Smooth muscle cell (in vitro differentiated cells): ENCODE measurements around the gene CADPS. TPM values are rescaled to one million over a fixed set of nuclear protein-coding genes. Genes with fewer than 3 reads are reported as not detected.

Source experiments
- DNase-seq: peaks from one replicate; lab custom pipeline; 2025; ENCODE audit not compliant: unreplicated experiment; lab: John Stamatoyannopoulos, UW
- H2AFZ ChIP-seq: fragments of 200-600 bp; sonication (generic); 2 replicates; pipeline ENCODE4 v1.6.0; 2016; ENCODE audit warnings: antibody characterized with exemption, low read depth, mild to moderate bottlenecking
- H3F3A ChIP-seq: fragments of 200-600 bp; sonication (generic); 2 replicates; pipeline ENCODE4 v1.6.0; 2017; ENCODE audit warnings: antibody characterized with exemption, low read depth
- H3K27ac ChIP-seq: fragments of 200-600 bp; sonication (generic); 2 replicates; pipeline ENCODE4 v1.5.1; 2016; ENCODE audit warnings: low read depth, mild to moderate bottlenecking
- H3K27me3 ChIP-seq: fragments of 200-600 bp; sonication (generic); 2 replicates; pipeline ENCODE4 v1.6.1; 2016; ENCODE audit warnings: low read depth, mild to moderate bottlenecking
- H3K36me3 ChIP-seq: fragments of 200-600 bp; sonication (generic); 2 replicates; pipeline ENCODE4 v1.5.1; 2016; ENCODE audit warnings: low read depth
- H3K4me1 ChIP-seq: fragments of 200-600 bp; sonication (generic); 2 replicates; pipeline ENCODE4 v1.5.1; 2016; ENCODE audit warnings: low read depth
- H3K4me2 ChIP-seq: fragments of 200-600 bp; sonication (generic); 2 replicates; pipeline ENCODE4 v1.6.0; 2016; ENCODE audit warnings: mild to moderate bottlenecking
- H3K4me3 ChIP-seq: fragments of 200-600 bp; sonication (generic); 2 replicates; pipeline ENCODE4 v1.5.1; 2016; ENCODE audit warnings: mild to moderate bottlenecking
- H3K79me2 ChIP-seq: fragments of 200-600 bp; sonication (generic); 2 replicates; pipeline ENCODE4 v1.6.0; 2016; ENCODE audit warnings: low read depth, mild to moderate bottlenecking
- H3K9ac ChIP-seq: fragments of 200-600 bp; sonication (generic); 2 replicates; pipeline ENCODE4 v1.6.0; 2016; ENCODE audit warnings: low read depth
- H3K9me3 ChIP-seq: fragments of 200-600 bp; sonication (generic); replicated peaks from 2 replicates; pipeline ENCODE4 v1.5.1; 2016; ENCODE audit warnings: low read depth
- H4K20me1 ChIP-seq: fragments of 200-600 bp; sonication (generic); 2 replicates; pipeline ENCODE4 v1.6.0; 2016; ENCODE audit warnings: low read depth
- CTCF ChIP-seq: fragments of 200-600 bp; sonication (generic); IDR thresholded peaks from 2 replicates; pipeline ENCODE4 v1.5.1; 2017; ENCODE audit warnings: borderline replicate concordance, mild to moderate bottlenecking, antibody characterized with exemption; ENCODE audit not compliant: insufficient read depth, poor library complexity, severe bottlenecking
- WGBS: methylation state at CpG from one replicate; pipeline ENCODE4 v1.1.7; 2016; ENCODE audit warnings: low lambda C conversion rate; 5-methylcytosine and 5-hydroxymethylcytosine counted together
- polyA plus RNA-seq: library from polyadenylated mRNA; unstranded; fragments of >200 nt; fragmentation: Nextera tagmentation; extraction: Ambion mirVana; gene quantifications from 2 replicates; pipeline ENCODE4 v1.2.1, GENCODE V29; 2016
- total RNA-seq: library from RNA; depleted of rRNA; stranded (reverse); fragments of >200 nt; gene quantifications from 2 replicates; pipeline ENCODE4 v1.2.3, GENCODE V29; 2014

CADPS gene
- total and polyA plus RNA-seq, 2 experiments from 2014 or later: 4.4 to 38.4 TPM

GRCh38 chr3:62793946-62794345 is 81.3 kb downstream of the CADPS start:
- H3K9ac ChIP-seq: no peak overlapping the region
- H3K4me3 ChIP-seq: no peak overlapping the region
- H3K4me1 ChIP-seq: no peaks in the 10 kb centered on the region
- H3K27me3 ChIP-seq: no peaks in the 10 kb centered on the region
- no peaks in the 10 kb centered on the region for H4K20me1 ChIP-seq
- H3K4me2 ChIP-seq: no peak overlapping the region
- no peaks in the 10 kb centered on the region for H3K36me3 ChIP-seq
- no peak for TF ChIP-seq CTCF
- H3K27ac ChIP-seq: no peak overlapping the region
- H2AFZ ChIP-seq: no peak overlapping the region
- no peaks in the 10 kb centered on the region for H3K79me2 ChIP-seq
- 97% methylated on average over 2 of the region's 2 CpGs for WGBS
- H3F3A ChIP-seq: no peaks in the 10 kb centered on the region
- no peaks in the 10 kb centered on the region for H3K9me3 ChIP-seq
- no peak for DNase-seq

GRCh38 chr3:62785384-62785783 is 89.8 kb downstream of the CADPS start:
- Histone ChIP-seq H3K4me3 (no peak overlapping the region), H4K20me1 (no peaks in the 10 kb centered on the region), H3K79me2 (no peaks in the 10 kb centered on the region), H2AFZ (no peak overlapping the region), H3K27me3 (no peaks in the 10 kb centered on the region), H3K27ac (no peak overlapping the region), H3F3A (no peaks in the 10 kb centered on the region), H3K36me3 (no peaks in the 10 kb centered on the region), H3K4me1 (no peaks in the 10 kb centered on the region), H3K9ac (no peak overlapping the region), H3K9me3 (no peaks in the 10 kb centered on the region), H3K4me2 (no peak overlapping the region)
- DNase-seq: no peak
- 92% methylated on average over 1 of the region's 1 CpG for WGBS
- TF ChIP-seq CTCF: no peak

GRCh38 chr3:62781121-62781520 is 94.1 kb downstream of the CADPS start:
- Histone ChIP-seq H2AFZ (no peak overlapping the region), H3K4me1 (no peaks in the 10 kb centered on the region), H3F3A (no peaks in the 10 kb centered on the region), H3K36me3 (no peaks in the 10 kb centered on the region), H3K4me3 (no peak overlapping the region), H3K27me3 (no peaks in the 10 kb centered on the region), H3K79me2 (no peaks in the 10 kb centered on the region), H3K27ac (no peak overlapping the region), H3K4me2 (no peak overlapping the region), H4K20me1 (no peaks in the 10 kb centered on the region), H3K9me3 (no peaks in the 10 kb centered on the region), H3K9ac (no peak overlapping the region)
- DNase-seq: no peak
- no peak for TF ChIP-seq CTCF
- 77% methylated on average over 3 of the region's 3 CpGs for WGBS

- no peak overlapping the region for H3K4me2 ChIP-seq
- DNase-seq: no peak
Measured at GRCh38 chr3:62777674-62778073, 97.5 kb downstream of the CADPS start.

More at GRCh38 chr3:62777674-62778073, 97.5 kb downstream of the CADPS start:
- Histone ChIP-seq H3K4me1 (no peaks in the 10 kb centered on the region), H3K27ac (no peak overlapping the region), H3K27me3 (no peaks in the 10 kb centered on the region), H3F3A (no peaks in the 10 kb centered on the region), H3K4me3 (no peak overlapping the region), H2AFZ (no peak overlapping the region), H3K36me3 (no peaks in the 10 kb centered on the region), H3K9ac (no peak overlapping the region), H4K20me1 (no peaks in the 10 kb centered on the region), H3K9me3 (no peaks in the 10 kb centered on the region), H3K79me2 (no peaks in the 10 kb centered on the region)
- WGBS: 94% methylated on average over 4 of the region's 4 CpGs
- TF ChIP-seq CTCF: no peak
